GM12891 (cell line): ENCODE results near the gene NECAB2.

ENCODE experiments used
- POLR2A ChIP-seq: IDR thresholded peaks from 2 replicates; pipeline ENCODE4 v1.6.1; 2011; ENCODE audit warnings: low read depth, low read length, control low read depth
- POLR2AphosphoS5 ChIP-seq: IDR thresholded peaks from 2 replicates; pipeline ENCODE4 v1.6.1; 2011; ENCODE audit warnings: low read depth, low read length, control low read depth
- POU2F2 ChIP-seq: IDR thresholded peaks from 2 replicates; pipeline ENCODE4 v1.6.1; 2011; ENCODE audit warnings: low read depth, mild to moderate bottlenecking, control low read depth, low read length, moderate library complexity
- SPI1 ChIP-seq: IDR thresholded peaks from 2 replicates; pipeline ENCODE4 v1.6.1; 2011; ENCODE audit warnings: low read depth, low read length, control low read depth
- TAF1 ChIP-seq: IDR thresholded peaks from 2 replicates; pipeline ENCODE4 v1.6.1; 2011; ENCODE audit warnings: low read depth, low read length, control low read depth

DNA sequence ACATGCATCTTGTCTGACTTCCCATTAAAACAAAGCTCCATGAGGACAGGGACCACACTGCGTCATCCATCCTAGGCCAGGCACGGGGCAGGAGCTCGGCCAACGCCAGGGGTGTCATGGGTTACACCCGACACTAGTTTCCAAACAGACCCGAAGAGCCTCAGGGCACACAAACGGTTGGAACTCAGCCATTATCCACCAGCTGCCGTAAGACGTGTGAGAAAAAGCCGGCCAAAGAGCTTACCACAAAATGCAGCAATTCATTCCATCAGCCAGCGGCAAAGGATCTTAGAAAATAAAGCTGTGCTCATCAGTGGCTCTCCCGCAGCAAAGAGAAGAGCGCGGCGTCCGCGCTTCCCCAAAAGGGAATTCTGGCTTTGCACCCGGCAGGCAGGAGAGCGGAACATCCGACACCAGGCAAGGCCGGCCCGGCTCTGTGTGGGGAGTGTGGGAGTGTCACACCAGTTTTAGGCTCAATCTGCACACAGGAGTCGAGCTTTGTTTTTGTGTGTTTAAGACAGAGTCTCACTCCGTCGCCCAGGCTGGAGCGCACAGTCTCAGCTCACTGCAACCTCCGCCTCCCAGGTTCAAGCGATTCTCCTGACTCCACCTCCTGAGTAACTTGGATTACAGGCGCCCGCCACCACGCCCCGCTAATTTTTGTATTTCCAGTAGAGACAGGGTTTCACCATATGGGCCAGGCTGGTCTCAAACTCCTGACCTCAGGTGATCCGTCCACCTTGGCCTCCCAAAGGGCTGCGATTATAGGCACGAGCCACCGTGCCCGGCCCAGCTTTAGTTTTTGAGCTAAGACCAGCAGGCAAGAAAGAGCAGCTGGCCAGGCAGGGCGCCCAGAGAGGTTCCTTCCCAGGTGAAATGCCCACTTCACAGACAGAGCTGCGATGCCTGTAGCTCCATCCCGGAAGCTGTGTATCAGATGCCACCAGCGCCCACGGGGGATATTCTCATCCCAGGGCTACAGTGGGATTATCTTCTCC, 73.1 kb downstream of the NECAB2 start:
- TF ChIP-seq TAF1 (no peak), POLR2AphosphoS5 (no peak), POLR2A (no peak), SPI1 (no peak), POU2F2 (no peak)
